Skeletal muscle cell (primary cell): ENCODE measurements around the gene DENND1A.

Source experiments
- DNase-seq: peaks from one replicate; pipeline ENCODE4 v3.0.0-alpha.2; 2010; ENCODE audit warnings: low read depth
- H3K4me3 ChIP-seq: 2 replicates; pipeline ENCODE4 v1.5.1; 2011; ENCODE audit warnings: low read depth, mild to moderate bottlenecking, control low read depth, low read length, moderate library complexity

Gene DENND1A

GRCh38 chr9:123583646-123584045 is 346.3 kb downstream of the DENND1A start:
- no peak for DNase-seq
- no peak overlapping the region for H3K4me3 ChIP-seq

DNA sequence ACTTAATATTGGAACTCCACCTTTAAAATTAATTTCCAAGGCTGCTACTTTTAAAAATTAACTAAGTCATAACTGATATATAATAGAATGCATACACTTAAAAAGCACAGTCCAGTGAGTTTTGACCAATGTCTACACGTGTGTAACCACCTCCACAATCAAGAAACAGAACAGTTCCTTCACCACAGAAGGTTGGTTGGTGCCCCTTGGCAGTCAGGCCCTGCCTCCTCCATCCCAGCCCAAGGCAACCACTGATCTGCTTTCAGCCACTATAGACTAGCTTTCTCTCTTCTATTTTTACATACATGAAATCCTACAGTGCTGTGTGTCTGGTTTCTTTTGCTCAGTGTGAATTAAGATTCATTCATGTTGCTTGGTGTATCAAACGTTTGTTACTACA is 358.7 kb downstream of the DENND1A start:
- no peak overlapping the region for H3K4me3 ChIP-seq

GRCh38 chr9:123568691-123569688 is 360.9 kb downstream of the DENND1A start:
- peak; percentile 25 for DNase-seq

More for the DNA sequence above, 358.7 kb downstream of the DENND1A start:
- no peak for DNase-seq

DNA sequence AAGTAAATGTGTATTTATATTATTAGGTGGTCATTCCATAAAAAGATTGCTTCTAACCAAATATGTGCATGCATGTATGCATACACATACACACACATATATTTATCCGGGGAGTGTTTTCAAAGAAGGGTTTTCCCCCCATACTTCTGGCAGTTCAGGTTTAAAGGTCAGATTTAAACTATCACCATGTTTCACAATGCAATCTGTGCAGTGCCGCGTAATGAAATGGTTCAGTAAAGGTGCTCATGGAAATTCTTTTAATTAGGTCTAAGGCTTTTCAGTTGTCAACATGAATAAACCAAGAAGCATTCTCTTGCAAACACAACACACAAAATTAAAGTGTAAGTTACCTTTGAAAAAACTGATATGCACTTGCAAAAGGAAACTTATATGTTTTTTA is 362.9 kb downstream of the DENND1A start:
- no peak for DNase-seq
- no peak overlapping the region for H3K4me3 ChIP-seq

More at GRCh38 chr9:123568691-123569688, 360.9 kb downstream of the DENND1A start:
- H3K4me3 ChIP-seq = no peak overlapping the region

- no peak overlapping the region for H3K4me3 ChIP-seq
- no peak for DNase-seq
These were observed 365.3 kb downstream of the DENND1A start for GRCh38 chr9:123564652-123565051.

DNA sequence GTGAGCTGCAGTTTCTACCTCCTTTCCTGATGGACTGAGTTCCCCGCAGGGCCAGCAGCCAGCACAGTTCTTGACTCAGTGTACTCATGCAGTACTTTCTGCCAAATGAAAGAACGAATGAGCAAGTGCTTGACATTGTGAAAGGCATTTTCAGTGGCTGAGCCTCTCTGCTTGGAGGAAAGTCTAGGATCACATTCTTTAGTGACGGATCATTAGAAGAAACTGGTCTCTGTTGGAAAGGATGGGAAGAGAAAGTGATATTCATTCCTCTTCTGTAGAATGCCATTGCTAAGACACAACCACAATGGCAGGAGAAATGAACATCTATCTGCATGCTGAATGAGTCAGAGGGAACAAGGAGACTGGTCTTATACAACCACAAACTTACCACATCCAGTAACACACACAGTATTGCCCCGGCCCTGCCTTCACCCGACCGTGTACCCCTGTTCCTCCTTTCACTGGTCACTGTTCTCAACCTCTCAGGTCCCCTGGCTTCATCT is 367.0 kb downstream of the DENND1A start:
- H3K4me3 ChIP-seq = no peak overlapping the region
- DNase-seq = peak; percentile 81

DNA sequence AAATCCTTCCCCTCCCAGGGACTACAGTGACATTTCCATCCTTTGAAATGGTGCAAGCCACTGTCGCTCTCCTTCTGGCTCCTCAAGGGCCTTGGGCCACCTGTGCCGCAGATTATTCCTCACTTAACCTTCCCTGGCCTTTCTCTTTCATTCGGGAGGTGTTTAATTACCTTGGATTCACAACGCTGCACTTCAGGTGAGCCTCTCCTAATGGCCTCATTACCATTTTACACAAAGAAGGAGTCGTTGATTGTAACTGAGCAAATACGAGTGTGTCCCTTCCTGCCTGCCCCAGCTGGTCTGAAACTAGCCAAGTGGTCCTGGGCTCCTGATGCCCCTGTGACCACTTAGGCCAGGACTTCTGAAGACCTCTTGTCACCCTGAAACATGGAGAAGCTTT is 368.9 kb downstream of the DENND1A start:
- DNase-seq = no peak
- H3K4me3 ChIP-seq = no peak overlapping the region

DNA sequence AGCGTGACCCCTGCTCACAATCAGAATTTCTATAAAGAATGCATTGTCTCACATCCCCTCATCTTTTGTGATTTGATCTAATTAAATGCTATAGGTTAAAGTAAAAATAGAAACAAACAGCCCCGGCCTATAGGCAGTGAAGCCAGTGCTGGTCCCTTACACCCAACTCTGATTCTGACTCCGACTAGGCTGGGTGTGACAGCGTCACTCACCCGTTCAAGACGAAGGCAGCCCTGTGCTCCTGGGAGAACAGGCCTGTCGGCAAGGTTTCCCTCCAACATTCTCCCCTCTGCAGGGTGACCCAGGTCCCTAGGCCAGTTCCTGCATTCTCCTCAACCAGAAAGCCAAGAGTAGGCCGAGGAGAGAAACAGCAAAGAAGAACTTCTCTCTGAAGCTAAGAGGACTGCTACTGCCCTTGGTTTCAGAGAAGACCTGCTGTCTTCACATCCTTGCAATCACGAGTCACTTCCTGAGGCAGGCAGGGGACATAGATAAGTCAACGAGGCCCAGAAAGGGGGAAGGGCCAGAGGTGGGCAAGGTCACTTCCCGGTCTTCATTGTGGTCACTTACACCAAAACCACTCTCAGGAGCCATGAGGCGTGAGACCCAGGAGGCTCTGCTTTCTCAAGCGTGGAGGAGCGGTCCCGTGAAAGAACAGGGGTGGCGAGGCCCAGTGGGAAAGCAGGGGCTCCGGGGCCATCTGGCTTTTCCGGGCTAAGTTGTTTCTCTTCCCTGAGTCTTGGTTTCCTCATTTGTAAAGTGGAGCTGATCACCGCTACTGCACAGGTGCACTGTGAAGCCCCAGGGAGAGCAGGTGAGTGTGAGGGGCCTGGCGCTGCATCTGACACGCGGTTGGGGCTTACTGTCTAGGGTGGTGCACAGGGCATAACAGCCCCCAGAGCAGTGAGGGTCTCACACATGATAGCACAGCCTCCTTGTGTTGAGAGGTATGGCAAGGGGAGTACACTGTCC is 373.2 kb downstream of the DENND1A start:
- no peak overlapping the region for H3K4me3 ChIP-seq

GRCh38 chr9:123555646-123556045 is 374.3 kb downstream of the DENND1A start:
- no peak for DNase-seq
- H3K4me3 ChIP-seq = no peak overlapping the region

More for the DNA sequence above, 373.2 kb downstream of the DENND1A start:
- DNase-seq = no peak

- H3K4me3 ChIP-seq = no peak overlapping the region
- DNase-seq = no peak
These were observed 377.4 kb downstream of the DENND1A start for GRCh38 chr9:123552530-123552929.

GRCh38 chr9:123551734-123552133 is 378.2 kb downstream of the DENND1A start:
- DNase-seq = no peak
- no peak overlapping the region for H3K4me3 ChIP-seq

GRCh38 chr9:123550797-123551196 is 379.1 kb downstream of the DENND1A start:
- DNase-seq = no peak
- no peak overlapping the region for H3K4me3 ChIP-seq

DNA sequence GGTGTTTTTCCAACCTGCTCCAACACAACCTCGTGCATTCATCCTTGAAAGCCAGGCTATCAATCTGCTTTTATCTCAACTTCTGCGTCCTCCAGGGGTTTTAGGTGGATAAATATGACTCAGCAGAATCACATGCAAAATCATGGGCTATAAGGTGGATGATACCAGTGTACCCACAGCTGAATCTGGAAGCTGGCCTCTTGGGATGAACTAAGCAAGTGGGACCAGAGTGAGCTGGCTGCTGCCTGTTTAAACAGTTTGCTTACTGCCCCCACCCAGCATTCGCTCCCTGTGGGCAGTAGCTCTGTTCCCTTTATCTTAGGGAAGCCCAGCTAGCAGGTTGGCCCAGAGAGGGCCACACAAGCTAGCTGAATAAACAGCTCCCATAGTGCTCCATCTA is 379.9 kb downstream of the DENND1A start:
- no peak for DNase-seq
- H3K4me3 ChIP-seq = no peak overlapping the region

DNA sequence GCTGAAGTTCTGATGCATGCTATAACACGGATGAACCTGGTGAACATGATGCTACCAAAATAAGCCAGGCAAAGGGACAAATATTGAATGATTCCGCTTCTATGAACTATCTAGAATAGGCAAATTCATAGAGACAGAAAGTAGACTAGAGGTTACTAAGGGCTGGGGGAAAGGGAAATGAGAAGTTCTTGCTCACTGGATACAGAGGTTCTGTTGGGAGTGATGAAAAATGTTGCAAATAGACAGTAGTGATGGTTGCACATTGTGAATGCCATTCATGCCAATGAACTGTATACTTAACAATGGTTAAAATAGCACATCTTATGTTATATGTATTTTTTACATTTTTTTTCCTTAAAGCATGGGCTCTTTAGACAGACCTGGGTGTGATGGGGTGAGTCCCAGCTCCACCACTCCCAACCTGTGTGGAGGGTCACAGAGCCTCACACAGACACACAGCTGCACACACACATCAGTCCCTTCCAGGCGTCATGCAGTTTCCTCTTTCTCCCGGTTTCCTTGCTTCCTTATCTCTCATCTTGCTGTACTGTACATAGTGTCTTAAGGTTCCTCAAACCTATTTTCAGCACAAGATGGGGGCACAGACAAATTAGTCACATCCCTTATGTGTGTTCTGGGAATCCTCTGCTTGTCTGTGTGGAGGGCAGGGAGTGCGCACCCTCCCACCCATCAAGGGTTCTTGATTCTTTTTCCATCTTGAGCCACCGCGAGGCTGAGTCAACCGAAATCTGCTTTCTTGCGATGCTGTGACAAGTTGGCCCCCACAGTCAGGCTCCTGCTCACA is 381.0 kb downstream of the DENND1A start:
- DNase-seq = no peak
- no peak overlapping the region for H3K4me3 ChIP-seq

GRCh38 chr9:123544007-123544827 is 385.7 kb downstream of the DENND1A start:
- H3K4me3 ChIP-seq = no peak overlapping the region
- no peak for DNase-seq

DNA sequence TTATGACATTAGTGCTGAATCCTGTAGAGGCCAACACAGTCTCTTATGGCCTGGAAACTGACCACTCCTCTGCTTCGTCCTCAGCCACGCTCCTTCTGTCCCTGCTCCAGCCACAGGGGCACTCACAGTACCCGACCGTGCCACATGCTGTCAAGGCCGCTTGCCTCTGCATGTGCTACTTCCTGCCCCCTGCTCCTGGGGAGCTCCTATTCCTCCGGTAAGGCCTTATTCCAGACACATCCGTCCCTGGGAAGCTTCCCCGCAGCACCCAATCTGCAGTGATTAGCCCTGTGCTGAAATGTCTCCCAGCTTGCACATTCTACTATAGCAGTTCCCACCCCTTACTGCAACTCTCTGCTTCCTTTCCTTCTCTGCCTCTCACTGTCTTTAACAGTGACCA is 386.4 kb downstream of the DENND1A start:
- no peak for DNase-seq
- no peak overlapping the region for H3K4me3 ChIP-seq

GRCh38 chr9:123542435-123543225 is 387.3 kb downstream of the DENND1A start:
- no peak for DNase-seq
- H3K4me3 ChIP-seq = no peak overlapping the region
